ENCODE measurements around the gene H1-8.

DNA sequence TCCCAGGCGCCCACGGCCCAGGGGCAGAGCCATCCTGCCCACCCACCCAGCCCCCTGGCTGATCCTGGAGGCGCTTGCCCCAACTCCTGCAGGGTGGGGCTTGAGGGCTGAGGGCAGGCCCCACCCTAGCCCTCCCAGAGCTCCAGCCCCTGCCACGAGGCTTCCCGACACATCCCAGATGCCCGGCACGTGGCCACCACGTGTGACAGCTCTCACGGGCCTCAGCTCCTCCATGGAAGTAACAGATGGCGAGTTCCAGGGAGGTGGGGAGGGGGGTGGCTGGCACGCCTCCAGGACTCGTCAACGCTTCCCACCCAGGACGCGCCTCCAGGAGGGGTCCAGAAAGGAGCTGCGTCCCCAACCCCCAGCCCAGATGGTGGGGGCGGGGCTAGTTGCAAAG, 34.4 kb downstream of the H1-8 start:
- TF ChIP-seq, protein P1, sequence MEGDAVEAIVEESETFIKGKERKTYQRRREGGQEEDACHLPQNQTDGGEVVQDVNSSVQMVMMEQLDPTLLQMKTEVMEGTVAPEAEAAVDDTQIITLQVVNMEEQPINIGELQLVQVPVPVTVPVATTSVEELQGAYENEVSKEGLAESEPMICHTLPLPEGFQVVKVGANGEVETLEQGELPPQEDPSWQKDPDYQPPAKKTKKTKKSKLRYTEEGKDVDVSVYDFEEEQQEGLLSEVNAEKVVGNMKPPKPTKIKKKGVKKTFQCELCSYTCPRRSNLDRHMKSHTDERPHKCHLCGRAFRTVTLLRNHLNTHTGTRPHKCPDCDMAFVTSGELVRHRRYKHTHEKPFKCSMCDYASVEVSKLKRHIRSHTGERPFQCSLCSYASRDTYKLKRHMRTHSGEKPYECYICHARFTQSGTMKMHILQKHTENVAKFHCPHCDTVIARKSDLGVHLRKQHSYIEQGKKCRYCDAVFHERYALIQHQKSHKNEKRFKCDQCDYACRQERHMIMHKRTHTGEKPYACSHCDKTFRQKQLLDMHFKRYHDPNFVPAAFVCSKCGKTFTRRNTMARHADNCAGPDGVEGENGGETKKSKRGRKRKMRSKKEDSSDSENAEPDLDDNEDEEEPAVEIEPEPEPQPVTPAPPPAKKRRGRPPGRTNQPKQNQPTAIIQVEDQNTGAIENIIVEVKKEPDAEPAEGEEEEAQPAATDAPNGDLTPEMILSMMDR (IDR thresholded peaks at IDR 0.05) = no peak
- no peak for TF ChIP-seq POLR2A (IDR thresholded peaks at IDR 0.05)
